HL-60 (cell line): Measurements from ENCODE around the gene RC3H2.

Source experiments
- DNase-seq, 2 experiments: peaks; one replicate each; pipeline ENCODE4 v3.0.0-alpha.2; 2010 to 2020; ENCODE audit warnings: low read depth in 1 of 2, low spot score in 1 of 2
- H3K27ac ChIP-seq: fragments of 250-450 bp; sonication (Bioruptor Pico); replicated peaks from 2 replicates; pipeline ENCODE4 v1.5.1; 2020; ENCODE audit warnings: mild to moderate bottlenecking, moderate library complexity
- H3K27me3 ChIP-seq: fragments of 250-450 bp; sonication (Bioruptor Pico); 2 replicates; pipeline ENCODE4 v1.5.1; 2021; ENCODE audit warnings: mild to moderate bottlenecking, moderate library complexity; ENCODE audit not compliant: insufficient read depth, poor library complexity, severe bottlenecking
- H3K4me3 ChIP-seq: replicated peaks from 2 replicates; pipeline ENCODE4 v1.5.1; 2011; ENCODE audit warnings: mild to moderate bottlenecking, control low read depth, low read length; ENCODE audit not compliant: insufficient read depth
- CTCF ChIP-seq: IDR thresholded peaks from one replicate; pipeline ENCODE4 v1.5.1; 2011; ENCODE audit warnings: low read length, control low read depth, inconsistent platforms; ENCODE audit not compliant: insufficient read depth
- GABPA ChIP-seq: IDR thresholded peaks from 2 replicates; pipeline ENCODE4 v1.6.1; 2012; ENCODE audit warnings: low read depth
- POLR2AphosphoS5 ChIP-seq: IDR thresholded peaks from 2 replicates; pipeline ENCODE4 v1.6.1; 2012; ENCODE audit warnings: low read depth
- REST ChIP-seq: IDR thresholded peaks from 2 replicates; pipeline ENCODE4 v1.6.1; 2012; ENCODE audit warnings: low read depth; ENCODE audit not compliant: insufficient replicate concordance
- SPI1 ChIP-seq: IDR thresholded peaks from 2 replicates; pipeline ENCODE4 v1.6.1; 2012; ENCODE audit warnings: low read depth, mild to moderate bottlenecking, borderline replicate concordance

RC3H2 gene

GRCh38 chr9:122888480-122888879 is 16.7 kb downstream of the RC3H2 start:
- TF ChIP-seq SPI1 (no peak), GABPA (no peak), POLR2AphosphoS5 (no peak), CTCF (no peak), REST (no peak)
- Histone ChIP-seq H3K4me3 (no peak overlapping the region), H3K27me3 (no peaks in the 10 kb centered on the region), H3K27ac (no peak overlapping the region)
- DNase-seq, result no peak

GRCh38 chr9:122883125-122883524 is 22.0 kb downstream of the RC3H2 start:
- Histone ChIP-seq H3K27me3 (no peaks in the 10 kb centered on the region), H3K4me3 (no peak overlapping the region), H3K27ac (no peak overlapping the region)
- no peak for DNase-seq
- TF ChIP-seq GABPA (no peak), SPI1 (no peak), POLR2AphosphoS5 (no peak), REST (no peak), CTCF (no peak)

GRCh38 chr9:122879443-122879842 is 25.7 kb downstream of the RC3H2 start:
- H3K27me3 ChIP-seq, result no peaks in the 10 kb centered on the region
- no peak for TF ChIP-seq SPI1
- no peak for TF ChIP-seq REST
- no peak for TF ChIP-seq POLR2AphosphoS5
- TF ChIP-seq GABPA, result no peak
- no peak for TF ChIP-seq CTCF
- no peak for DNase-seq
- no peak overlapping the region for H3K27ac ChIP-seq
- no peak overlapping the region for H3K4me3 ChIP-seq
